GM19324 (cell line): ENCODE data around the gene FRAS1.

ENCODE experiments used
- ATAC-seq: cut with Tn5 transposase; IDR thresholded peaks from one replicate; pipeline ENCODE4 v1.9.1; 2021; ENCODE audit warnings: mild to moderate bottlenecking, moderate library complexity; ENCODE audit not compliant: unreplicated experiment, low FRiP score

The FRAS1 gene

DNA sequence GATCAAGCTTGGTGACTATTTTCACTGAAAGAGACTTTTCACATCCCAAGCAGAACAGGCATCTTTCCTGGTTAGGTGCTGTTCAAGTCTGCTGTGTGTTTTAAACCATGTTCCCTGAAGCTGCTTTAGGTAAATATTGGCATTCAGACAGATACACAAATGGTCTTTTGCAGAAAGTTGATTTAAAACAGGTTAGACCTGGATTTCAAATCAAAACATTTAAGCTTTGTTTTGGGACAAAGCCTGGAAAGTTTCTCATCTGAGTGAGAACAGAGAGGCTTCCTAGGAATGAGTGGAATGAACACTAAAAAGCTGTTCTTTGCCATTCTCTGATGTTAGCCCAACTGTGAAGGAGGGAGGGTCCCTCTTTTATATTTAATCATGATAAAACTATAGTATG lies 504.6 kb downstream of the FRAS1 start:
- no peak for ATAC-seq

DNA sequence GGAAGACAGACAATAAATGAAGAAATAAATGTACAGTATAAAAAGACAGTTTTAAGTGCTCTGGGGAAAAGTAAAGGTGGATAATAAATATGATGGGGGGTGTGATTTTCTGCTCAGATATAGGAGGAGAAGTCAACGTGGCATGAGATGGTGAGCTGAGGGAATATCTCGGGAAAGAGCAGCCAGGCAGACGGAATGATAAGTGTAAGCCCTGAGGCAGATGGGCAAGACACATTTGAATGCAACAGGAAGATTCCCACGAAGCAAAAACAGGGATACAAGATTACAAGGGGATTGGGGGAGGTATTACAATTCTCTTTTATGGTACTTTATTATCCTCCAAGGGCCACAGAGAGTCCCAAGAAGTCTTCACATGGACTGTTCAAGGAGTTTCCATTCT lies 505.6 kb downstream of the FRAS1 start:
- ATAC-seq: no peak

DNA sequence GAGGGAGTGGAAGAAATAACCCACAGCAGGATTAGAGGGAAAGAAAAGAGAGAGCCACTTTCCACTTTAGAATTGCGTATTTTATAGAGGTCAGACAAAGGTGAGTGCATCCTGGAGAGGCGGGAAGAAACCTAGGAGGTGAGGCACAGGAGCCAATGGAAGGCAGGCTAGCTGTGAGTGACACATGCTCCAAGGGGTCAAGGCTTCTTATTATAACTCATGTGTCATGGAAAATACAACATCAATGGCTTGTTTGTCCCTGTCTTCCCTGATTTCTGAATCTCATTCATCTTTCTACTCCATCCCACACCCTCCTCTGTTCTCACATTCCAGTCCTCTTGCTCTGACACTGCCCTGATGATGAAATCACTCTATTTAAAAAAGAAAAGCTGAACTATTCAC lies 508.8 kb downstream of the FRAS1 start:
- no peak for ATAC-seq

DNA sequence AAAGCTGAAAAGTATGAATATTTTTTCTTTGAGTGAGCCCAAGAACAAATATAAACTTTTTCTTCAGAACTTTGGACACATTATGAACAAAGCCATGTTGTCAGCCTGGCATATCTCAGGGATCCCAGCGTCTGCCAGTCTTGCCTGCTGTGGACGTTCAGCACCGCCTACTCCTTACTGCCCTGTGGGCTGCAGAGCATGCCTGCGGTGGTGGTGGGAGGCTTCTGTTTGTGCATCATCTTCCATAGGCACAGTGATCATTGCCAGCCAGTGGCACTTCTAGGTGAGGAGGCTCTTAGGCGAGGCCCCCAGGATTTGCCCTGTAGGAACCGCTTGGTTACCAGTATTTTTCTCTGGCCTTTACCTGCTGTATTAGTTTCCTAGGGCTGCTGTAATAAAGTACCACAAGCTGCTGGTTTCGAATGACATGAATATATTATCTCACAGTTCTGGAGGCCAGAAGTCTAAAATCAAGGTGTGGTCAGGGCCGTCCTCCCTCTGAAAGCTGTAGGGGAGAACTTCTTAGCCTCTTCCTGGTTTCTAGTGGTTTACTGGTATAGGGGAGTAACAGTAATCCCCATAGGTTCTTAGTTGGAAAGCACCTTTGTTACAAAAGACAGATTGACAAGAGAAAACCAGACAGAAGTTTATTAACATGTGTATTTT lies 509.8 kb downstream of the FRAS1 start:
- ATAC-seq: peak; percentile 67

DNA sequence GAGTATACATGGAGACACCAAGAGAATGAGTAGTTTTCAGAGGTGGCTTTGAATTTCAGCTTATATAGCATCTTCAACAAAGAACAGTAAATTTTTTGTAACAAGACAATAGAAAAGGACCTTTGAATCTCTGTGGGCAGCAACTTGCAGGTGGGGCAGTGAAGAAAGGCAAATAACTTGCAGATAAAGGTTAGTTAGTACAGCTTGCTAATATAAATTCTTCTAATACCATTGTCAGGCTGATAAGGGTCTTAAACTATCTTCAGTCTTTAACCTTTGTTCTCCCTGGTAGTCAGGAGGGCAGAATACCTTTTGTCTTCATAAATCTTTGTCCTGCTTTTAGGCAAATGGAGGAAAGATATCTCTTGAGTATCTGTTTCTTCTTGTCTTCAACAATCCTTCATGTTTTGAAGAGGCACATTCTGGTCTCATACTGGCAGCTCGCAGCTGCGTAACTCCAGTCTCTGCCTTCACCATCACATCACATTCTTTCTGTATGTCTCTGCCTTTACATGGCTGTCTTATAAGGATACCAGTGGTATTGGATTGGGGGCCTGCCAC lies 510.5 kb downstream of the FRAS1 start:
- peak; percentile 3 for ATAC-seq

DNA sequence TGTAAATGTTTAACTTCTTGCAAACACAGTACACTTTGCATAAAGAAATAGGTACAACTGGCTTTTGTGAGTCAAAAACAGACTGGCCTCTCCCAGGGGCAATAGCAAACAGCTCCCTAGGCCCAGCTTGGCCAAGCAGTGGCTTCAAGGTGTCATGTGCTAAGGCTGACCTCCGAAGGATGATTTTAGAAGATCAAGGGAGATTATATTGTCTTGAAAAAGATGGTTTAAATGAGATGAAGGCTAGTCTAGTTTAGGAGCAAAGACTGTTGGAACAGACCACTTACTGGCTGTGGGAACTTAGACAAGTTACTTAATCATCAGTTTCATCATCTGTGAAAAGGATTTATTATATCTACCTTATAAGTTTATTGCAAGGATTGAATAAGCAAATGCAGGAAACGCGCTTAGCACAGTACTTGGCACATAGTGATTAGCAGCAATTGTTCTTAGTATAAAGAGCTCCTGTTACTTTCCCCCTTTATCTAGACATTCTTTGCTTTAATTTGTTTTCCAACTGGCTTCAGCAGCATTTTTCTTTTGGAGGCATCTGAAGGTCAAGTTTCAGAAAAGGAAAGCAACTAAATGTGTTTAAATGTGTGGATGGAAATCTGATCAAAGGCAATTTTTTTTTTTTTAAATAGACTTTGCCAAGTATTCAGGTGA lies 511.6 kb downstream of the FRAS1 start:
- peak; percentile 64 for ATAC-seq

DNA sequence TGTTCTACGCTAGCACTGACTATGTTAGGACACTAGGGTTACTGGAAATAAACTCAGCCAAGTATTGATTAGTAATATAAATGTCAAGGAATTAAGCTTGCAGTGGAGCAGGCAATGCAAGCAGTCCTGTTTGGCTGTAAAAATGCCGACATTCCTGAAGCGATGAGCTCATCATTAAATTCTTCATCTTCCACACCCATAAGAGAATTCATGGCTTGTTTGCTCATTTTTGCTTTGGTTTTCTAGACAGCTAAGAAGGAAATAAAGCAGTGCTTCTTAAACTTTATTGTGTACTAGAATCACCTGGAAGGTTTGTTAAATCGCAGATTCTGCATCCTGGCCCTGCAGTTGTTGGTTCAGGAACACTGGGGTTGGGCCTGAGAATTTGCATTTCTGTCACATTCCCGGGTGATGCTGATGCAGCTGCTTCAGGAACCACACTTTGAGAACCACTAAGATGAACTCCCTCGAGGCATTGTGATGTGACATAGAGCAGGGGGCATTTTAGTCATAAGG lies 512.2 kb downstream of the FRAS1 start:
- ATAC-seq: no peak

DNA sequence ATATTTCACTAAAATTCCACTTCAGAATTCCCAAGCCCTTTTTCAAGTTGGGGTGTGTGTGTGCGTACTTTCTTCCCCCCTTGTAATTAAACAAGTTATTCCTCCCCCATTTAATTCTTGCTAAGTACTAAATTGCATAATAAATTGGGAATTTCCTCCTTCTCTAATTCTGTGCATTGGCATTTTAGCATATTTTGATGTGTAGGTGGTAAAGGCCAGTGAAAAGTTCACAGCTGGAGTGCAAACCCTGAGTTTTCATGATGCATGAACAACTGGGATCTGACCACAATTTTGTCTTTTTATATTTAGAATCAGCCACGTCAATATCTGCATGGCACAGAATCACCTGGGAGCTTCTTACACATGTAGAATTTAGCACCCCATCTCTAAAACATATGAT lies 513.0 kb downstream of the FRAS1 start:
- no peak for ATAC-seq

DNA sequence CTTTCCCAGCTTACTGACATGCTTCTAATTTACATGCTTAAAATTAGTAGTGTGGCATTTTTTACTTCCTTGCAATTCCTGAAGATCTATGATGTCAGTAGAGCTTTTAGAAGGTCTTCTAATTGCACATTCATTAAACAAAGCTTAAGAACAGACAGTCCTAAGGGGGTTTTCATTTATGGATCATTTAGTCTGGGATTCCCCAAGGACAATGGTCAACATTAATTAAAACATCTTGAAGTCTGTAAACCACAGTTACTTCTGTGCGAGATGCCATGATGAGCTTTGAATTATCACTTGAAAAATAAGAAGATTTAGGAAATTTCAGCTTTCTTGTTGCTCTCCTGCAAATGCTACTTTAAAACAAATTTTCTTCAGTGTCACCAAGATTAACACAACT lies 514.7 kb downstream of the FRAS1 start:
- no peak for ATAC-seq

DNA sequence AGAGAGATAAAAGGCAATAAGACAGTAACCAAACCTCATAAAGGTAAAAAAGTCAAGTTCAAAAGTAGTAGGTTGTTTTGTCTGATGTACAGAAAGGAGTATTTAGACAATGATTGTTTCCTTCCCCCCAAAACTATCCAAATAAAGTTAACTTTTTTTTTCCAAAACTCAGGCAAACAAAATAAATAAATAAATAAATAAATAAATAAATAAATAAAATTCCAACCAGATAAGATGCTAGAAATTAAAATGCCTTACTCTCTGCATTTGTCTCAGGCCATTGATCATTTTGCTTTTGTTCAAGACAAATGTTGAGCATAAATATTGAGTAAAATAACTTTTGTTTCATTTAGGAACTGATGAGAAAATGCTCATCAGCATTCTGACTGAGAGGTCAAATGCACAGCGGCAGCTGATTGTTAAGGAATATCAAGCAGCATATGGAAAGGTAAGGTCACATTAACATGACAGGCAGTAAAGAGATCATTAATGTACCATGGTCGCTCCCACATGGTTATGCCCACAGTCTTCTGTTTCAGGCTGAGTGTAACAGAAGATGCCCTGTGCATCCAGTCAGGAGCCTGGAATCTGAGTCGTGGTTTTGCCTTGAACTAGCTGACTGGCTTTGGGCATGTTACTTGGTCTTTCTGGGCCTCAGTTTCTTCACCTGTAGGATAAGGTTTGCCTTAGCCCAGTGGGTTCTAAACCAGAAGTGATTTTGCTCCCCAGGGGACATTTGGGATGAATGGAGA lies 521.7 kb downstream of the FRAS1 start:
- no peak for ATAC-seq

DNA sequence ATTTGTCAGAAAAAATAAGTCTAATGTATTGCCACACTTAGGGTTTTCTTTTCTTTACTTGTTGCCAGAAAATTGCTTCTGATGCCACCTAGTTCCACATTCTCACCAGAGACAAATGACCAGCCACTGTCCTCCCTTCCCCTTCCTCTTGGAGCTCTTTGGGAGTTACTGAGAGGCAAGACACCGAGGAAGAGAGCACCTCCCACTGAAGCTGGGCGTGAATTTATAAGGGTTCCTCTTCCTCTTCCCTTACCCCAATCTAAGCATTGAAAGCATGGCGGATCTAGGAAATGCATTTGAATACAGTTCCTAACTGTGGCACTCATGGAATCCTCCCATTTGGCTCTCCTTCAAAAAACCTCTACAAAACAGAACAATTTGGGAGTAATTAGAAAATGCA lies 524.5 kb downstream of the FRAS1 start:
- ATAC-seq: no peak

DNA sequence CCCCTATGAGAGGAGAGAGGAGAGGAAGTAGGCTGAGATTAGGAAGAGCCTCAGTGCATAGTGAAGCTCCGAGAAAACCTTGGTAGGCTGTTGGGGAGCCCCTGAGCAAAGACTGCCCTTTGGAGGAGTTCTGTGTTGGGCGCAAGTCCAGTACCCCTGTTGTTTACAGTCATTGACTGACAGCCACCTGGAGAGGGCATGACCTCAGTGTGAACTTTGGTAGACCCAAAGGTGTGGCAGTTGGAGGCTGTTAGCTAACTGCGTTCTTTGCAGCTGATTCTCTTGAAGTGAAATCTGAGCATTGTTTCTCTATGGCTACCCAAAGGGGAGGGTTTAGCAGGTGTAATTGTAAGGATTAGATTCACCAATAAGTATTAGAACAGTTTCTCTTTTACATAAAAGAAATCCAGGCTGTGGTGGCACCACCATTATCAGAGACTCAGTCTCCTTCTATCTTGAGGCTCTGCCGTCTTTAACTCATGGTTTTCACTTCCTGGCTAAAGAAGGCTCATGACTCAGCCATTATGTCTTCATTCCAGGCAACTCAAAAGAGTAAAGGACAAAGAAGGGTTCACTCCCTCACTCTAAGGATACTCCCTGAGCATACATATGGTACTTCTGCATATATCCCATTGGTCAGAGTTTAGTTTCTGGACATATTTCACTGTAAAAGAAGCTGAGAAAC lies 527.9 kb downstream of the FRAS1 start:
- ATAC-seq: no peak

DNA sequence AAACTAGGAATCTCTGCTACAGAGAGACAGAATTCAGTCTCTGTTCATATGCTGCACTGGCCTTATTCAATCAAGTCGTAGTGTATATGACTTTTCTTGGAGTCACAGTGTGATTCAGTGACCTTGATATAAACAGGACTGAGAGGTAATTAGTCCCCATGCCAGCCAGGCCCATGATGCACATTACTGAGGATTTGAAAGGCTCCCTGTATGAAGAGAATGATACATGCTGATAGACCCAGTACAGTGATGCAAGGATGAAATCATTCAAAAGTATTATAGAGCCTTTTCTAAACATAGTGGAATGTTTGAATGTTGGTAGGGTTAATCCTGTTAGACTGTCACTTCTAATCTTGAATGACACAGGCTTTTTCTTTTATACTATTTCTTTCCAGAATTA lies 528.5 kb downstream of the FRAS1 start:
- ATAC-seq: no peak

DNA sequence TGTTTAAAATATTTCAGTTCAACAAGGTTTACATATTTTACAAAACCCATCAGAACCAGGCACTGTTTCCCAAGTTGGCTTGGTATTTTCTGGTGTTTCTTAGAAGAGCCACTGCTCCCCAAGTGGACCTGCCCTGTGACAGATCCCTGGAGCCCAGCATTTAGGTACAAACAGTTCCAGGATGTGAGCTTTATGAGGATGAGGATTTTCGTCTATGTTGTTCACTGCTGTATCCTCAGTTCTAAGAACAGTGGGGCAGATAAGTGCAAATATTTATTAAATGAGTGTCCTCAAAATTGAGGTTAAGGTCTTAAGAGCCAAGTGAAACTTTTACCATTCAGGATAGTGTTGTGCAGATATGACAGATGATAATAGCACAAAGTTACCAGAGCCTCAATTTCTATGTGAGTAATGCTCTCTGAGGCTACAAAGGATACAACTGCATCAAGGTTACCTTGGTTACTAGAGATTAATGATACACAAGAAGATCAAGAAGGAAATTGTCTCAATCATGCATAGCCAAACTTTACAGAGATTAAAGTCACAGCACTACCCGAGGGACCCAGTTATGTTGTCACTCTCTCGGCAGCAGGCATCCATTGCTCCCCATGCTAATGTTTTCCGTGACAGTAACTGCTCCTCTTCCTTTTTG lies 531.9 kb downstream of the FRAS1 start:
- no peak for ATAC-seq

DNA sequence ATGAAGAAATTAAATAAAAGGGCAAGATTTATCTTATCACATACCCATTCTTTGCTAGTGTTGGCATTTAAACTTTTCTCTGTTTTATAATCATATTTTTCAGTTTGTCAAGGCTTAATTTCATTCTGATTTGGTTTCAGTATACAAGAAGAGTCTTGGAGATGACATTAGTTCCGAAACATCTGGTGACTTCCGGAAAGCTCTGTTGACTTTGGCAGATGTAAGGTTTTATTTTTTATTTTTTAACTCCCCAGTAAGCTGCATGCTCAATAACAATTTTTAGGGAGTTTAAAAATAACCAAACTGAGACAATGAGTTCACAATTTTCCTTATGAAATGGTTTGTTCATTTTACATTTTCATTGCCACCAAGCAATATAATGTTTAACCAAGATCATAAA lies 534.3 kb downstream of the FRAS1 start:
- ATAC-seq: no peak

DNA sequence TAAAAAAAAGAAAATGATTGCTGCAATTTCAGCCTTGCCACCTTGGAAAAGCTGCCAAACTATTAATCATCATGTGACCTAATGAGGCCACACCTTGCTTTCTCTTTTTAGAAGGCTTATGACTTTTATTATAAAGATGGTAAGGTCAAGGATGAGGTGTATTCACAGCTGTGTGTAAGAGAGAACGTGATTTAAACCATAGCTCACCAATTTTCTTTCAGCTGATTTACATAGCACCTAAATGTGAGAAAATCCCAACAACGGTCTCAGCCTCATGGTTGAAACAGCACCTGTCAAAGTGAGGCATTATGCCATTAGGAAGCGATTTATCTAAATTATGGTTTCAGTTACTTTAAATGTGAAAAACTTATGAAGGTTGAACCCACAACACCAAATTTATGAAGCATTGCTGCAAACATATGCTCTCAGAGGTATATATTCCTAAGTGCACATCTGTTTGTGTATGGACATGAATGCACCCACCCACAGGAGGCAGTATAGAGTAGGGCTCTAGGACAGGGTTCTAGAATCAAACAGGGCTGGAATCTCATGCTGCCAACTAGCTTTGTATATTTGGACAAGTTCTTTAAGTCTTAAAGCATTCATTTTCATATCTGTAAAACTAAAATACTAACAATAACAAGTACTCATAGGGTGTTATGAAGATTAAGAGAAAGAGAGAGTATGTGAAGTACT lies 535.1 kb downstream of the FRAS1 start:
- ATAC-seq: no peak
